Hepatocyte (in vitro differentiated cells): ENCODE data around the gene MOG.
"Not testable (repeated sequence)": the region's sequence is repeated elsewhere in the genome, so short reads cannot be mapped to it uniquely, and the experiment has no call there.

Source experiments
- EZH2 ChIP-seq: fragments of 200-600 bp; sonication (generic); IDR thresholded peaks from 2 replicates; pipeline ENCODE4 v1.6.1; 2016; ENCODE audit warnings: antibody characterized with exemption, mild to moderate bottlenecking, borderline replicate concordance
- TF ChIP-seq, protein P1 (sequence below): fragments of 200-600 bp; sonication (generic); IDR thresholded peaks from 2 replicates; pipeline ENCODE4 v1.5.1; 2016; ENCODE audit warnings: antibody characterized with exemption, mild to moderate bottlenecking; ENCODE audit not compliant: poor library complexity

DNA sequence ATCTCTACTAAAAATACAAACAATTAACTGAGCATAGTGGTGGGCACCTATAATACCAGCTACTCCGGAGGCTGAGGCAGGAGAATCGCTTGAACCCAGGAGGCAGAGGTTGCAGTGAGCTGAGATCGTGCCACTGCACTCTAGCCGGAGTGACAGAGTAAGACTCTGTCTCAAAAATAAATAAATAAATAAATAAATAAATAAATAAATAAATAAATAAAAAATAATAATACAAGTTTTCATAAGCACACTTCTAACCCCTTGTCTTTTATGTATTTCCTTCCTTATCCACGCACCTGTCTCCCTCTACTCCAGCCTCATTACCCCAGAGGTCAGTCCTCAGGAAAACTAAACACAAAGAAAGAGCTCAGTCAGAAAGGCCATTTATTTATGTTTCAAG, 15.2 kb downstream of the MOG start:
- TF ChIP-seq, protein P1, sequence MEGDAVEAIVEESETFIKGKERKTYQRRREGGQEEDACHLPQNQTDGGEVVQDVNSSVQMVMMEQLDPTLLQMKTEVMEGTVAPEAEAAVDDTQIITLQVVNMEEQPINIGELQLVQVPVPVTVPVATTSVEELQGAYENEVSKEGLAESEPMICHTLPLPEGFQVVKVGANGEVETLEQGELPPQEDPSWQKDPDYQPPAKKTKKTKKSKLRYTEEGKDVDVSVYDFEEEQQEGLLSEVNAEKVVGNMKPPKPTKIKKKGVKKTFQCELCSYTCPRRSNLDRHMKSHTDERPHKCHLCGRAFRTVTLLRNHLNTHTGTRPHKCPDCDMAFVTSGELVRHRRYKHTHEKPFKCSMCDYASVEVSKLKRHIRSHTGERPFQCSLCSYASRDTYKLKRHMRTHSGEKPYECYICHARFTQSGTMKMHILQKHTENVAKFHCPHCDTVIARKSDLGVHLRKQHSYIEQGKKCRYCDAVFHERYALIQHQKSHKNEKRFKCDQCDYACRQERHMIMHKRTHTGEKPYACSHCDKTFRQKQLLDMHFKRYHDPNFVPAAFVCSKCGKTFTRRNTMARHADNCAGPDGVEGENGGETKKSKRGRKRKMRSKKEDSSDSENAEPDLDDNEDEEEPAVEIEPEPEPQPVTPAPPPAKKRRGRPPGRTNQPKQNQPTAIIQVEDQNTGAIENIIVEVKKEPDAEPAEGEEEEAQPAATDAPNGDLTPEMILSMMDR = not testable (repeated sequence)
- not testable (repeated sequence) for TF ChIP-seq EZH2
